Activated naive CD4-positive, alpha-beta T cell treated with Interleukin-2 at 50 U/mL for 16 hours (primary cell): ENCODE results near the gene RELN.
"Not testable (repeated sequence)": the region's sequence is repeated elsewhere in the genome, so short reads cannot be mapped to it uniquely, and the experiment has no call there.

Experiments
- DNase-seq: peaks from one replicate; pipeline ENCODE4 v3.0.0-alpha.2; 2020

The RELN gene

GRCh38 chr7:103824251-103824650 lies 165.2 kb downstream of the RELN start:
- no peak for DNase-seq

- no peak for DNase-seq
Measured at GRCh38 chr7:103823084-103823483, 166.4 kb downstream of the RELN start.

GRCh38 chr7:103821092-103821491 lies 168.4 kb downstream of the RELN start:
- no peak for DNase-seq

- not testable (repeated sequence) for DNase-seq
Measured at GRCh38 chr7:103815972-103816371, 173.5 kb downstream of the RELN start.

GRCh38 chr7:103813970-103814369 lies 175.5 kb downstream of the RELN start:
- no peak for DNase-seq

GRCh38 chr7:103811997-103812396 lies 177.5 kb downstream of the RELN start:
- DNase-seq: no peak

GRCh38 chr7:103811290-103811689 lies 178.2 kb downstream of the RELN start:
- DNase-seq: no peak

GRCh38 chr7:103810112-103810744 lies 179.2 kb downstream of the RELN start:
- DNase-seq: no peak

GRCh38 chr7:103809229-103809994 lies 180.0 kb downstream of the RELN start:
- no peak for DNase-seq

- no peak for DNase-seq
Measured at GRCh38 chr7:103805346-103805745, 184.1 kb downstream of the RELN start.

- DNase-seq: no peak
Measured at GRCh38 chr7:103803631-103804030, 185.8 kb downstream of the RELN start.

- no peak for DNase-seq
Measured at GRCh38 chr7:103799298-103799697, 190.2 kb downstream of the RELN start.

- DNase-seq: no peak
Measured at GRCh38 chr7:103797647-103798307, 191.7 kb downstream of the RELN start.

GRCh38 chr7:103796327-103796962 lies 193.0 kb downstream of the RELN start:
- no peak for DNase-seq

GRCh38 chr7:103795787-103796186 lies 193.7 kb downstream of the RELN start:
- no peak for DNase-seq

- DNase-seq: no peak
Measured at GRCh38 chr7:103795107-103795506, 194.4 kb downstream of the RELN start.

- DNase-seq: no peak
Measured at GRCh38 chr7:103794424-103794823, 195.0 kb downstream of the RELN start.

- DNase-seq: no peak
Measured at GRCh38 chr7:103793614-103794013, 195.8 kb downstream of the RELN start.

- DNase-seq: no peak
Measured at GRCh38 chr7:103791894-103792293, 197.6 kb downstream of the RELN start.

- not testable (repeated sequence) for DNase-seq
Measured at GRCh38 chr7:103787041-103787440, 202.4 kb downstream of the RELN start.

GRCh38 chr7:103784646-103785286 lies 204.7 kb downstream of the RELN start:
- no peak for DNase-seq

- DNase-seq: no peak
Measured at GRCh38 chr7:103781409-103781808, 208.0 kb downstream of the RELN start.

- DNase-seq: not testable (repeated sequence)
Measured at GRCh38 chr7:103780561-103780960, 208.9 kb downstream of the RELN start.
